ENCODE measurements around the gene PLIN5.

DNA sequence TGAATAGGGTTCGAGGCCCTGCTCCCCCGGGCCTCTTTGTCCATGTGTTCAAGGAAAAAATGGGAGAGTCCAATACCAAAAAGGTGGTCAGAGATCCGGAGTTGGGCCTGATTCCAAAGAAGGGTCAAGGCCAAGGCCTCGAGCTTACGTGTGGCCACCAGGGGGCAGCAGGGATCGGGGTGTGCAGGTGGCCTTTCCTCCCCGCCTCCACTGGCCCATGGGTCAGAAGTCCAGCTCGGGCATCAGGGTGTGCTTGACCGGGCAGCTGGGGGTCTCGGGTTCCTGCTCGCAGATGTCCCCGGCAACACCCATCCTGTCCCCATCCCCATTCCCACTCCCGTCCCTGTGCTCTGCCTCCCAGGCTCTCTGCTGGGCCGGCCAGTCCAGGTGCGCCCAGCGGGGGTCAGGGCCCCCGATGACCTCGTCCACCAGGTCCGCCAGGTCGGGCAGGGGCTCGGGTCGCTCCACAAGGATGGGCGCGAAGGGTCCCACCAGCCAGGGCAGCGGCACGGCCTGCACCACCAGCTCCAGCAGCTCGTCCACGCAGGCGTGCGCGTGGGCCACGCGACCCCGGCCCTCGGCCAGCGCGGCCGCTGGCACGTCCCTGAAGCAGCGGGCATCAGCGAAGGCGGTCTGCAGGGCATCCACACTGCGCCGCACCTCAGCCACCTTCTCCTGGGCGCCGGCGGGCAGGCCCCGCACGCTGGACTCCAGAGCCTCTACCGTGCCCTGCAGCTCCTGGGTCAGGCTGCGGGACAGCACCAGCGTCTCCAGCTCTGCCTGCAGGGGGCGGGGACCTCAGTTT, 11.5 kb downstream of the PLIN5 start:
- TF ChIP-seq, protein P1, sequence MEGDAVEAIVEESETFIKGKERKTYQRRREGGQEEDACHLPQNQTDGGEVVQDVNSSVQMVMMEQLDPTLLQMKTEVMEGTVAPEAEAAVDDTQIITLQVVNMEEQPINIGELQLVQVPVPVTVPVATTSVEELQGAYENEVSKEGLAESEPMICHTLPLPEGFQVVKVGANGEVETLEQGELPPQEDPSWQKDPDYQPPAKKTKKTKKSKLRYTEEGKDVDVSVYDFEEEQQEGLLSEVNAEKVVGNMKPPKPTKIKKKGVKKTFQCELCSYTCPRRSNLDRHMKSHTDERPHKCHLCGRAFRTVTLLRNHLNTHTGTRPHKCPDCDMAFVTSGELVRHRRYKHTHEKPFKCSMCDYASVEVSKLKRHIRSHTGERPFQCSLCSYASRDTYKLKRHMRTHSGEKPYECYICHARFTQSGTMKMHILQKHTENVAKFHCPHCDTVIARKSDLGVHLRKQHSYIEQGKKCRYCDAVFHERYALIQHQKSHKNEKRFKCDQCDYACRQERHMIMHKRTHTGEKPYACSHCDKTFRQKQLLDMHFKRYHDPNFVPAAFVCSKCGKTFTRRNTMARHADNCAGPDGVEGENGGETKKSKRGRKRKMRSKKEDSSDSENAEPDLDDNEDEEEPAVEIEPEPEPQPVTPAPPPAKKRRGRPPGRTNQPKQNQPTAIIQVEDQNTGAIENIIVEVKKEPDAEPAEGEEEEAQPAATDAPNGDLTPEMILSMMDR (IDR thresholded peaks at IDR 0.05) = peak in 3 of 5 experiments; percentile 27 to 48 (median 35)
- TF ChIP-seq EP300 (IDR thresholded peaks at IDR 0.05) = no peak

Measured in tibial nerve (tissue), 4 donors.